Keratinocyte (primary cell): ENCODE measurements around the gene DNAJC19. TPM values are rescaled to one million over a fixed set of nuclear protein-coding genes. Genes with fewer than 3 reads are reported as not detected.

Experiments
- DNase-seq: peaks from one replicate; pipeline ENCODE4 v3.0.0-alpha.2; 2011; ENCODE audit warnings: low read depth, missing footprints, low spot score
- FAIRE-seq: peaks from 2 replicates; lab custom pipeline; 2011; peaks lifted over from hg19 to GRCh38; lab: Jason Lieb, UNC
- H2AFZ ChIP-seq: 2 replicates; pipeline ENCODE4 v1.6.0; 2012; ENCODE audit warnings: low read length, control low read depth, inconsistent platforms; ENCODE audit not compliant: control insufficient read depth
- H3K27ac ChIP-seq: 2 replicates; pipeline ENCODE4 v1.5.1; 2011; ENCODE audit warnings: low read length; ENCODE audit not compliant: control insufficient read depth, insufficient read depth
- H3K27me3 ChIP-seq: 3 replicates; pipeline ENCODE4 v1.6.0; 2011; ENCODE audit warnings: low read length; ENCODE audit not compliant: control insufficient read depth, insufficient read depth; ENCODE audit errors: extremely low read depth
- H3K36me3 ChIP-seq, 2 experiments: 2 replicates in 1 of 2; 3 replicates in 1 of 2; pipeline ENCODE4 v1.5.1; 2011; ENCODE audit warnings: low read length in 2 of 2, mild to moderate bottlenecking in 1 of 2; ENCODE audit not compliant: control insufficient read depth in 2 of 2, insufficient read depth in 2 of 2; ENCODE audit errors: extremely low read depth in 1 of 2
- H3K4me1 ChIP-seq: 3 replicates; pipeline ENCODE4 v1.5.1; 2011; ENCODE audit warnings: low read length; ENCODE audit not compliant: control insufficient read depth, insufficient read depth; ENCODE audit errors: extremely low read depth
- H3K4me2 ChIP-seq: 3 replicates; pipeline ENCODE4 v1.6.0; 2011; ENCODE audit warnings: low read depth, low read length; ENCODE audit not compliant: control insufficient read depth, insufficient read depth; ENCODE audit errors: extremely low read depth
- H3K4me3 ChIP-seq, 3 experiments: fragments of 200-600 bp in 1 of 3; sonication (generic) in 1 of 3; 2 replicates in 2 of 3; 3 replicates in 1 of 3; pipeline ENCODE4 v1.5.1; 2011 to 2016; ENCODE audit warnings: low read length in 3 of 3, mild to moderate bottlenecking in 3 of 3, control low read depth in 2 of 3, inconsistent platforms in 1 of 3, low read depth in 1 of 3, mixed read lengths in 1 of 3, mixed run types in 1 of 3, moderate library complexity in 1 of 3; ENCODE audit not compliant: control insufficient read depth in 2 of 3, insufficient read depth in 2 of 3; ENCODE audit errors: extremely low read depth in 1 of 3
- H3K79me2 ChIP-seq: 2 replicates; pipeline ENCODE4 v1.6.0; 2012; ENCODE audit warnings: low read length; ENCODE audit not compliant: control insufficient read depth, insufficient read depth
- H3K9ac ChIP-seq: 3 replicates; pipeline ENCODE4 v1.6.0; 2011; ENCODE audit warnings: low read length; ENCODE audit not compliant: control insufficient read depth, insufficient read depth; ENCODE audit errors: extremely low read depth
- H3K9me1 ChIP-seq: 3 replicates; pipeline ENCODE4 v1.6.0; 2011; ENCODE audit warnings: low read length; ENCODE audit not compliant: control insufficient read depth, insufficient read depth; ENCODE audit errors: extremely low read depth
- H3K9me3 ChIP-seq: 2 replicates; pipeline ENCODE4 v1.5.1; 2012; ENCODE audit warnings: low read depth, low read length; ENCODE audit not compliant: control insufficient read depth
- H4K20me1 ChIP-seq: 3 replicates; pipeline ENCODE4 v1.6.0; 2011; ENCODE audit warnings: low read length; ENCODE audit not compliant: control insufficient read depth, insufficient read depth; ENCODE audit errors: extremely low read depth
- EZH2 ChIP-seq: IDR thresholded peaks from one replicate; pipeline ENCODE4 v1.6.1; 2012; ENCODE audit warnings: inconsistent platforms, mild to moderate bottlenecking, low read length, moderate library complexity
- dilution Hi-C: fragments of 300-500 bp; cut with MboI; formaldehyde crosslinking; loops from one replicate; pipeline ENCODE4 v1.7.0; 2020; ENCODE audit warnings: low sequenced_read_pairs; ENCODE audit not compliant: extremely low pct_ligation_motif_present
- polyA plus RNA-seq, 5 experiments: library from polyadenylated mRNA; depleted of rRNA in 3 of 5; stranded (reverse) in 3 of 5; stranded (forward) in 1 of 5; unstranded in 1 of 5; fragments of >200 nt; gene quantifications; 1 replicate in 1 of 5; 2 replicates in 3 of 5; 3 replicates in 1 of 5; pipeline versions ENCODE4 v1.2.1 to v1.2.3, GENCODE V29; 2011 to 2012; ENCODE audit warnings: missing spikeins in 2 of 5, low read depth in 1 of 5, low replicate concordance in 1 of 5
- TF ChIP-seq, protein P1 (sequence below), 3 experiments: IDR thresholded peaks in 1 of 3; conservative IDR thresholded peaks in 1 of 3; optimal IDR thresholded peaks in 1 of 3; 2 replicates in 2 of 3; 3 replicates in 1 of 3; pipeline versions ENCODE3 to v1.5.1; 2011; ENCODE audit warnings: low read length in 3 of 3, mild to moderate bottlenecking in 3 of 3, moderate library complexity in 2 of 3, control low read depth in 1 of 3, inconsistent platforms in 1 of 3; ENCODE audit not compliant: insufficient read depth in 2 of 3; ENCODE audit errors: extremely low read depth in 1 of 3

DNAJC19 gene
- polyA plus RNA-seq, 1 donor (not counting 4 experiments of a cell fraction or from before 2014, with no cell fraction given), result 40.6 TPM

- Histone ChIP-seq H3K4me1 (no peaks in the 10 kb centered on the region), H3K79me2 (no peaks in the 10 kb centered on the region), H3K9me3 (no peaks in the 10 kb centered on the region), H2AFZ (no peak overlapping the region), H3K9me1 (no peaks in the 10 kb centered on the region), H3K27ac (no peak overlapping the region), H3K4me2 (no peak overlapping the region), H3K9ac (no peak overlapping the region), H3K4me3 (no peak overlapping the region), H3K27me3 (no peaks in the 10 kb centered on the region), H3K36me3 (peaks cover 10 to 26% of the 10 kb centered on the region in 2 experiments), H4K20me1 (no peaks in the 10 kb centered on the region)
- TF ChIP-seq EZH2, result no peak
- TF ChIP-seq, protein P1, sequence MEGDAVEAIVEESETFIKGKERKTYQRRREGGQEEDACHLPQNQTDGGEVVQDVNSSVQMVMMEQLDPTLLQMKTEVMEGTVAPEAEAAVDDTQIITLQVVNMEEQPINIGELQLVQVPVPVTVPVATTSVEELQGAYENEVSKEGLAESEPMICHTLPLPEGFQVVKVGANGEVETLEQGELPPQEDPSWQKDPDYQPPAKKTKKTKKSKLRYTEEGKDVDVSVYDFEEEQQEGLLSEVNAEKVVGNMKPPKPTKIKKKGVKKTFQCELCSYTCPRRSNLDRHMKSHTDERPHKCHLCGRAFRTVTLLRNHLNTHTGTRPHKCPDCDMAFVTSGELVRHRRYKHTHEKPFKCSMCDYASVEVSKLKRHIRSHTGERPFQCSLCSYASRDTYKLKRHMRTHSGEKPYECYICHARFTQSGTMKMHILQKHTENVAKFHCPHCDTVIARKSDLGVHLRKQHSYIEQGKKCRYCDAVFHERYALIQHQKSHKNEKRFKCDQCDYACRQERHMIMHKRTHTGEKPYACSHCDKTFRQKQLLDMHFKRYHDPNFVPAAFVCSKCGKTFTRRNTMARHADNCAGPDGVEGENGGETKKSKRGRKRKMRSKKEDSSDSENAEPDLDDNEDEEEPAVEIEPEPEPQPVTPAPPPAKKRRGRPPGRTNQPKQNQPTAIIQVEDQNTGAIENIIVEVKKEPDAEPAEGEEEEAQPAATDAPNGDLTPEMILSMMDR (optimal IDR thresholded peaks at IDR 0.05 in 1 of 3, IDR thresholded peaks at IDR 0.05 in 1 of 3, conservative IDR thresholded peaks at IDR 0.05 in 1 of 3; ENCODE audit: extremely low read depth in 1 of 3, insufficient read depth in 2 of 3, low read length in 3 of 3), result no peak
- dilution Hi-C loops, result no loop called here
- no peak for DNase-seq
- no peak for FAIRE-seq
Observed at GRCh38 chr3:180961552-180961951, 28.0 kb downstream of the DNAJC19 start.

DNA sequence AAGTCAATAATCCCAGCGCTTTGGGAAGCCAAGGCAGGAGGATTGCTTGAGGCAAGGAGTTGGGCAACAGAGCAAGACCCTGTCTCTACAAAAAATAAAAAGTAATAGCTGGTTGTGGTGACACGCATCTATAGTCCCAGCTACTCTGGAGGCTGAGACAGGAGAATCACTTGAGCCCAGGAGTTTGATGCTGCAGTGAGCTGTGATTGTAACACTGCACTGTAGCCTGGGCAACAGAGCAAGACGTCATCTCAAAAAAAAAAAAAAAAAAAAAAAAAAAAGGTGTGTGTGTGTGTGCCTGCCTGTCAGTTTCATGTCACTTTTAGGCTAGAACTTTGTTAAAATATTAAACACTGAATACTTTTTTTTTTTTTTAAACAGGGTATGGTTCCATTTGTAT is 28.4 kb downstream of the DNAJC19 start:
- Histone ChIP-seq H3K27me3 (no peaks in the 10 kb centered on the region), H4K20me1 (no peaks in the 10 kb centered on the region), H3K9me3 (no peaks in the 10 kb centered on the region), H3K9ac (no peak overlapping the region), H2AFZ (no peak overlapping the region), H3K4me2 (no peak overlapping the region), H3K79me2 (no peaks in the 10 kb centered on the region), H3K4me3 (no peak overlapping the region), H3K36me3 (peaks cover 12 to 30% of the 10 kb centered on the region in 2 experiments), H3K9me1 (no peaks in the 10 kb centered on the region), H3K27ac (no peak overlapping the region), H3K4me1 (no peaks in the 10 kb centered on the region)
- FAIRE-seq, result no peak
- TF ChIP-seq, protein P1 (optimal IDR thresholded peaks at IDR 0.05 in 1 of 3, IDR thresholded peaks at IDR 0.05 in 1 of 3, conservative IDR thresholded peaks at IDR 0.05 in 1 of 3; ENCODE audit: extremely low read depth in 1 of 3, insufficient read depth in 2 of 3, low read length in 3 of 3), result no peak
- TF ChIP-seq EZH2, result no peak
- DNase-seq, result no peak
- dilution Hi-C loops, result no loop called here
